Activated T-cell treated with anti-CD3 and anti-CD28 coated beads, Interleukin-2, amount 50 U/mL, for 4 hours (primary cell): ENCODE measurements around the gene CELF2. TPM values are rescaled to one million over a fixed set of nuclear protein-coding genes. Genes with fewer than 3 reads are reported as not detected.

Experiments
- ATAC-seq, 2 donors: fragments of 200-7000 bp; cut with Tn5 transposase; one replicate each; pipeline ENCODE4 v1.10.0; 2021
- DNase-seq: peaks from one replicate; pipeline ENCODE4 v3.0.0-alpha.2; 2020
- H3K27me3 Mint-ChIP-seq: one replicate; pipeline ENCODE4 v1.8.0; 2021; ENCODE audit warnings: low read depth, mixed read lengths
- H3K36me3 Mint-ChIP-seq: one replicate; pipeline ENCODE4 v1.8.0; 2022; ENCODE audit warnings: mixed read lengths; ENCODE audit not compliant: insufficient read depth
- H3K4me1 Mint-ChIP-seq: one replicate; pipeline ENCODE4 v1.8.0; 2021; ENCODE audit warnings: low read depth, mixed read lengths
- H3K4me3 Mint-ChIP-seq: one replicate; pipeline ENCODE4 v1.8.0; 2021; ENCODE audit warnings: mild to moderate bottlenecking, moderate library complexity, mixed read lengths
- H3K9me3 Mint-ChIP-seq: one replicate; pipeline ENCODE4 v1.8.0; 2021; ENCODE audit warnings: mixed read lengths
- total RNA-seq, 3 donors: library from RNA; stranded (reverse); gene quantifications; one replicate each; pipeline ENCODE4 v1.2.1, GENCODE V29; 2021

CELF2 gene
- total RNA-seq, 3 donors from 2014 or later = 112 to 121 (median 113) TPM

DNA sequence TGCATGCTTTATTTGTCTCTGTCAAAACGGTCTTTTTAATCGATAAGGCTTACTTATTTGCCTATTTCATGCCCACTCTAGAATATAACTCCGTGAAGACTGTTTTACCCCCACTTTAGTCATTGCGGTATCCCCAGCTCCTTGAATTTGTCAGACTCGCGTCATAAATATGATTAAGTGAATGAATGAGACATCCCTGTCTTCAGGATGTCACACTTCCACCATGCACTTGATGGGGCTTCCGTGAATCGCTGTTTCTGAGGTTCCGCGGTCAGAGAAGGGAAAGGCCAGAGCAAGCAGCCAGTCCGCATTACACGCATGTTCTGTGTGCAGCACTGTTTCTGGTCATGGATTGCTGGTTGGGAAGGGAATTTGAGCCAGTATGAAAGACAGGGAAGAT is 138.8 kb downstream of the CELF2 start:
- Mint-ChIP-seq H3K4me3 (no peak overlapping the region), H3K4me1 (peaks cover 92% of the 10 kb centered on the region), H3K9me3 (no peaks in the 10 kb centered on the region), H3K27me3 (no peaks in the 10 kb centered on the region), H3K36me3 (no peaks in the 10 kb centered on the region)
- ATAC-seq = peak; percentile 20 to 52
- no peak for DNase-seq

DNA sequence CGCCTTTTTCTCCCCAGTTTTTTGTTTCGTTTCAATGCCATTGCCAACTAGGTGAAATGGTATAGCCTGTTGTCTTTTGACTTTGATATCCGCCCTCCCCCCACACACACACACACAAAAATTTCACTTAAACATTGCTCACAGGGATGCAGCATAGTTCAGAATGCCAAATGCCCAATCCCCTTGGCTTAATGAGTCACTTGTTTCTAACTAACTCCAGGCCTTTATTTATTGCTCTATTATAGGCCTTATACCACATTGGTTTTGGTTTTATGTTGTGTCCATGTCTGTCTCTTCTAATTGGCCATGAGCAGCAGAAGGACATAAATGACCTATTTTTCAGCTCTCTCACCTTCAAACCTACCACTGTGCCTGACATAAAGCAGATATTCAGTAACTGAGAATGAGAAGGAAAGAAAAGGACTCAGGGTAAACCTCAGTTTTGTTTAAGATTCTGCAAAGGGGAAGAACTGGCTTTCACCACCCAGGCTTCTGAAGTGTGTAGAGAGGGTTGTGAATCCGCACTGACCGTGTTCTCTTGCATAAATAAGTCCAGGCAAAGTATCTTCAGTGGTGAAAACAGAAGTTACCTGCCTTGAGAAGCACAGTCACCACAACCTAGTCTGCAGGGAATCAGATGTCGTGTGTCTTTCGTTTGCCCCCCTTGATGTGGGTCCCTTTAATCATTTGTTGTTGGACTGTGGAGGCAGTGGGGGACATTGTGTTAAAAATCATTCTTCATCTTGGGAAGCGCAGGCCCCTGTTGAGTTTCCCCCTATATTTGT is 139.8 kb downstream of the CELF2 start:
- DNase-seq (no peak), ATAC-seq (peak; percentile 38 to 39)
- no peaks in the 10 kb centered on the region for H3K27me3 Mint-ChIP-seq
- H3K4me3 Mint-ChIP-seq = no peak overlapping the region
- H3K4me1 Mint-ChIP-seq = peaks cover 92% of the 10 kb centered on the region
- no peaks in the 10 kb centered on the region for H3K9me3 Mint-ChIP-seq
- H3K36me3 Mint-ChIP-seq = no peaks in the 10 kb centered on the region

DNA sequence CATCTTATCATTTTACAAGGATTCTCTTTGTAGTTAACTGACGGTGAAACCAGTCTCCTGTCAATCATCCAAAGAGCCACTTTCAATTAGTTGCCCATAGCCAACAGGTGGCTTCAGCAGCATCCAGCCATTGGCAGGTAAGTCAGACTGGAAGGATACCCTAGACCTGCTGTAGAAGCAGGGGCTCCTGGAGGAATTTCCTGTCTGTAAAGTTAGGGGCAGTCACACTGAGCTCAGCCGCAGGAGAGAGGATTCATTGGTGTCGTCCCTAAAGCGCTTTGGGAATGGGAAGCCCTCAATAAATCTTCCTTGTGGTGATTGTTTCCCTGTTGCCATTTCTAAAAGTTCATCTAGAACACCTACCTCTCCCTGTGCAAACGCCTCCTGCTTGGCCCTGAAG is 140.4 kb downstream of the CELF2 start:
- Mint-ChIP-seq H3K9me3 (no peaks in the 10 kb centered on the region), H3K4me3 (no peak overlapping the region), H3K4me1 (peaks cover 93% of the 10 kb centered on the region), H3K36me3 (no peaks in the 10 kb centered on the region), H3K27me3 (no peaks in the 10 kb centered on the region)
- DNase-seq = no peak
- ATAC-seq = no peak

DNA sequence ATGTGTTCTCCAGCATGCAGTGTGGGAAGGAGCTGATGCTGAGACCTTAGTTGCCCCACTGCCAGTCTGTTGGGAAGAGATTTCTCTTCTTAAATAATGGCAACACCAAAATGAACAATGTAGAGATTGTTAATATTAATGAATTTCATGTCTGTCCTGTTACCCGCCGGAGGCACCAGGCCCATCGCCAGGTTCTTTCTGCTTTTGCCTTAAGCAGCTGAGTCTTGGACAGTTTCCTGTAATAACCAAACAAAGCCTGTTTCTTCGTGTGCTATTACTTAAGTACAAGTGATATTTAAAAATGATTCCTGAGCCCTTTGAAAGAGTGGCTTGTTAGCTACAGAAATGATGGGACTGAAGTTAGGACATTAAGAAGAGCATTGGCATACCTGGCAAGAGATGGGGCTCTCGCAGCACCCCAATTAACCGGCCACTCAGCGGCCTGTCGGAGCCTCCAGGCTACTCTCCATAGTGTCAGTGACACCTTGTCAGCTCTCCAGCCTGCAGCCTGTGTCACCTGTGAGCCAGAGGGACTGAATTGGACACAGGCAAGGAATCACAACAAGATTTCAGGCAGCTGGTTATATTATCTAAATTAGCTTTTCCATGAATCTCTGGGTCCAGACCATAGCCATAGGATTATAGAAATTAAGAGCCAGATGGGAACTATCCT is 142.0 kb downstream of the CELF2 start:
- DNase-seq (no peak), ATAC-seq (no peak)
- peaks cover 93% of the 10 kb centered on the region for H3K4me1 Mint-ChIP-seq
- no peaks in the 10 kb centered on the region for H3K36me3 Mint-ChIP-seq
- no peaks in the 10 kb centered on the region for H3K27me3 Mint-ChIP-seq
- no peak overlapping the region for H3K4me3 Mint-ChIP-seq
- H3K9me3 Mint-ChIP-seq = no peaks in the 10 kb centered on the region

DNA sequence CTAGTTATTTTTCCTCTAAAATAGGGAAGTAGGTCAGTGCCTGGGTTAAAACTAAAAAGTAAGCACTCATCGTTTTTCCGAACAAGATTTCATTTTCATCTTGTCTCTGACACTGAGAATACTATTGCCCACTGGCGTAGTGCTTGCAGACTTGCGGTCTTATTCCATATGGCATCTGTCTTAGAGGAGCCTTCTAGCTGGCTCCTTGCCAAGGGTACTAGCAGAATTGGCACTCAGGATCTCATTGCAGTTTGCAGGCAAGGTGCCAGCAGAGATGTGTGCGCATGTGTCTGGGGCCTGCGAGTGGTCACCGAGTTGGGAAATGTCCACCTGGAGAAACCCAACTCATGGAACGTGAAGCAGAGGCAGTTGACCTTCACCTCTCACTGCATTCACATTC is 143.4 kb downstream of the CELF2 start:
- H3K27me3 Mint-ChIP-seq = no peaks in the 10 kb centered on the region
- DNase-seq (no peak), ATAC-seq (no peak)
- H3K9me3 Mint-ChIP-seq = no peaks in the 10 kb centered on the region
- H3K4me1 Mint-ChIP-seq = peaks cover 81% of the 10 kb centered on the region
- no peak overlapping the region for H3K4me3 Mint-ChIP-seq
- H3K36me3 Mint-ChIP-seq = no peaks in the 10 kb centered on the region

DNA sequence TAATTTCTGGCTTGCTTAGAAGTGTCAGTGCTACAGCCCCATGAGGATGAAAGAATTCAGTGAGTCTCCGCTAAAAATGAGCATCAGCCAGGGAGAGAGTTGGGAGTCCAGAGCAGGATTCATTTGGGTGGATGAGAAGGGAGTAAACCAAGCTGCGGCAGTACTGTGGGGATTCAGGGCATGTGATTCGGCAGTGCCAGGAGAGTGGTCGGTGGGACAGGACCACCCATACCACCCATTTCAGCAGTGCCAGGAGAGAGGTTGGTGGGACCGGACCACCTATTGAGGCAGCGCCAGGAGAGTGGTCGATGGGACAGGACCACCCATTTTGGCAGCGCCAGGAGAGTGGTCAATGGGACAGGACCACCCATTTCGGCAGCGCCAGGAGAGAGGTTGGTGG is 144.2 kb downstream of the CELF2 start:
- no peaks in the 10 kb centered on the region for H3K9me3 Mint-ChIP-seq

DNA sequence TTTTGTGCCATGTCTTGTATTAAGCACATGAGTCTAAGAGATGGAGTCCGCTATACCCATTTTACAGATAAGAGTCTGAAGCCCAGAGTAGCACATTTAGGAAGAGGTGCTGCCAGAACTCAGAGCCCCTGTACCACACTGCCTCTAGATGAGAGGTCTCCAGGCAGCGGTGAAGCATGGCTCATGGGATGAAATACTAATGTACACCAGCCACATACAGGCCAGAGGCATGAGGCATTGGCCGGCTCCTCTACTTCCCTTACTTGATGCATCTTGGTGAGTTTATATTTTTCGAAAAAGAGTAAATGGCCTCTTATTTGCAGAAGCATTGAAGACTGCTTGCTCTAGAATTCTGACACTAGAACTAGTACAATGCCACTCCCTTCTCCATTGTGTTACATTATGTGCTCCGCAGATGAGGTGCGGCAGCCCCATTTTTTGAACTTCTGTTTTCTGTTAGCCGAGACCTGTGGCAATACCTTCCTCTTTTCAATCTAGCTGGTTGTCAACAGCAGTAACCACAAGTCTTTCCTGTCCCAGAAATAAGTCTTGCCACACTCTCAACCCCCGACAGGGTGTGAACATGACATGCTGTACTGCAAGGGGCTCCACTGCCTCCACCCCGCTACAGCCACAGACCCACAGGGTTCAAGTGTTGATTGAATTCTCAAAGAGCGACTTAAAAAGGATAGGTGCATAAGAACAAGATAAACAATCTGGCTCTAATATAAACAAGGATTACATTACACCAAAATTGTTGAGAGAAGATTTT is 145.3 kb downstream of the CELF2 start:
- ATAC-seq = peak; percentile 44 to 45
- Mint-ChIP-seq H3K9me3 (no peaks in the 10 kb centered on the region), H3K4me3 (no peak overlapping the region), H3K4me1 (peaks cover 68% of the 10 kb centered on the region), H3K27me3 (no peaks in the 10 kb centered on the region), H3K36me3 (peaks cover 10% of the 10 kb centered on the region)
- DNase-seq = peak; percentile 60

More for the DNA sequence above, 144.2 kb downstream of the CELF2 start:
- Mint-ChIP-seq H3K27me3 (no peaks in the 10 kb centered on the region), H3K4me1 (peaks cover 73% of the 10 kb centered on the region), H3K36me3 (peaks cover 4% of the 10 kb centered on the region), H3K4me3 (peak overlapping the region; percentile 27)
- ATAC-seq (no peak), DNase-seq (no peak)

DNA sequence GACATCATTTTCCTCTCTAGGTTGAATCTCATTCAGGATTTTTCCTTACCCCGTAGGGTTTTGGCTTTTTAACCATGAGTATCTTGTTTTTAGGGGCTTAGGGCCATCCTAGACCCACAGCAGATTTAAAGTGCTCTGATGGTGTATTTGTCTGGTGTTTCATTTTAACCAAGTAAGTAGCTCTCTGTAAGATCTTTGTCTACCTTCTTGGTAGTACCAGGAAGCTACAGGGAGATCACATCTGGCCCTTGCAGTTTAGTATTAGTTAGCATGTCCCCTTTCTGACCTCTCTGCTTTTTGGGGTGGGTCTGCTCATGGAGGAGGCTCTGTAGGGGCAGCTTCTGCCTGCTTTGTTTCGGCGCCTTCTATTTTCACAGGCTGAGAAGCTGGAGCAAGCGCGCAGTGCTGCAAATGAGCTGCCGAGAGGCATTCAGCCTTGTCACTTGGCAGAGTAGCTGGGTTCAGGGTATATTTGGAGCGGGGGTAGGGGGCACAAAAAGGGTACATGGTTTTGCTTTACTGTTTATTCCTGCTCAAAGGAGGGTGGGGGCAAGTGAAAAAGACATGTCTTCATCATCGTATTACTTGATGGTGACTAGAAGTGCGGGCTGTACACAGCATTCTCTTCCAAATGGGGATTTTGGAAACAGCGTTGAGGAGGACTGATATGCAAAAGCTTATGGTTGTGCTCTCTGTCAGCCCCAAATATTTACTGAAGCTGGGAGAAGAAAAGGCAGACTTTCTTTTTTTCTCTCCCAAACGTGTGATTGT is 146.3 kb downstream of the CELF2 start:
- Mint-ChIP-seq H3K4me3 (no peak overlapping the region), H3K27me3 (no peaks in the 10 kb centered on the region), H3K9me3 (no peaks in the 10 kb centered on the region), H3K36me3 (peaks cover 10% of the 10 kb centered on the region), H3K4me1 (peaks cover 60% of the 10 kb centered on the region)
- ATAC-seq = no peak
- DNase-seq = no peak

DNA sequence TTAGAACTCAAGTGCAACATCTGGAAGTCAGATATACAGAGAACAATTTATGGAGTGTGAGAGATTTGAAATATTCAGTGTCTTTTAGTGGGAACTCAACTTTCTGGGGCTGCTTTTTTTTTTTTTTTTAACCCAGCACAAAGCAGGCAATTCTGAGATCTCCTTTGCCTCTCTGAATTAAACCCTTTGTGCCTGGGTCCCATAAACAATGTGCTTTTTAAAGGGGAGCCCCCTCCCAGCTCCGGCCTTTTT is 146.8 kb downstream of the CELF2 start:
- ATAC-seq (no peak), DNase-seq (no peak)
- Mint-ChIP-seq H3K4me1 (peaks cover 56% of the 10 kb centered on the region), H3K27me3 (no peaks in the 10 kb centered on the region), H3K4me3 (no peak overlapping the region), H3K36me3 (peaks cover 10% of the 10 kb centered on the region), H3K9me3 (no peaks in the 10 kb centered on the region)

DNA sequence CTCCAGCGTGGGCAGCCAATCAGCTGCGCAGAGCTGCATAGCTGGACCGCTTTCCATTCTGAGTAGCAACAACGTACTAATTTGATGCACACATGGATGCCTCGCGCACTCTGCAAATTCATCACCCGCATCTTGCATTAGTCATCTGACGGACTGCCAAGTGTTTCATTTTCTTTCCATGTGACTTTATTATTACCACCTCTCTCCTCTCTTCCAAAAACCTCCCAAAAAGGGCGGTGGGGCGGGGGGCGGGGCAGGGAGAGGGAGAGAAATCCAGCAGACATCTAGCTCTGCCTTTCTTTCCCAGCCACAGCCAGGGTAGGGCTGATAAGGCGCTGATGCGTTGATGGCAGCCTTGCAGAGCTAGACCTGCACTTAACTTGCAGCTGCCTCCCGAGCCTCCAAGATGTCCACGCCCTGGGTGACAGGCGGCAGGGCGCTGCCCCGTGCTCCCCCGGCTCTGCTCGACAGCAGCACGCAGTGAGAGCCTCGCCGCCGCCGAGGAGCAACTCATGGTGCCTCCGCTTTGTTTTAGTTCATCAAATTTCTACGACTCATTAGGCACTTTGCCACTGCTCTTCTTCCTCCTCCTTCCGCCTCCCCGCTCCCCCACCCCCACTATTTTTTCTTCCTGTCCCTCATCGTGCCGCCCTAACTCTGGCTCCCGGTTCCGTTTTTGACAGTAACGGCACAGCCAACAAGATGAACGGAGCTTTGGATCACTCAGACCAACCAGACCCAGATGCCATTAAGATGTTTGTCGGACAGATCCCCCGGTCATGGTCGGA is 147.3 kb downstream of the CELF2 start:
- Mint-ChIP-seq H3K9me3 (no peaks in the 10 kb centered on the region), H3K36me3 (peaks cover 10% of the 10 kb centered on the region), H3K27me3 (no peaks in the 10 kb centered on the region), H3K4me1 (peaks cover 51% of the 10 kb centered on the region), H3K4me3 (no peak overlapping the region)
- ATAC-seq = peak; percentile 54 to 67
- peak; percentile 53 for DNase-seq

DNA sequence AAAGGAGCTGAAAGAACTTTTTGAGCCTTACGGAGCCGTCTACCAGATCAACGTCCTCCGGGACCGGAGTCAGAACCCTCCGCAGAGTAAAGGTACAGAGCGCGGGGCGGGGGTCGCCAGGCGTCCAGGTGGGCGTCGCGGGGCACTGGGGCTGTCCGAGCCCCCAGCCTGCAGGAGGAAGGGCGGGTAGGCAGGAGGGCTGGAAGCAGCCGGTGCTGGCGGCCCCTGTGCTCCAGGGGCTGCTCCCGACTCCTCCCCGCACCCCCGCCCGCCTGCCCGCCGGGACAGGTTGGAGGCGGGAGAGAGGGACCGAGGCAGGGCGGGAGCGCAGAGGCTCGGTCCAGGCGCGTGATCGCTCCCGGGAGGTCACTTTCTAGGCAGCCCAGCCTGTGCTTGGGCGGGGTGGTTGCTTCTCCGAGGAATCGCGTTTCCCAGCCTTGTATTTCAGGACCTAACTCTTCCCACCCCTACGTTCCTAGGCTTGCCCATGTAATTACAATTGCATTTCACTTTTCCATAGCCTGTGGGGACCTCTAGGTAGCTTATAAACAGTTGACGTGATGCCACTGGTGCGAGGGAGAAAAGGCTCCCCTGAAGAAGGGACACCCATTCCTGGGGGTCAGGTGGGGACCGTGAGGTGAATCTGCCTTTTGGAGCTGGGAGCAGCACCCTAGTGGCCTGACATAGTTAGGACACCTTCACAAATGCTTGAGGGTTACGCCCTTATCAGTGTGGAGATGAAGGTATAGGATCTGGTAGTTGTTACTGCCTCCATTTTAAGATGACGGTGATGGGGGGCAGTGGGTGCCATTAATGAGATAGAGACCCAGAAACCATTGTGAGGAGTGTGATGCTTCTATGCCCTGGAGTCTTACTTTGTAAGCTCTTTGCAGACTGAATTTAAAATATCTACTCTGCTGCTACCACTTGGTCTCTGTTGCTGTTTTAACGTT is 148.2 kb downstream of the CELF2 start:
- peaks cover 10% of the 10 kb centered on the region for H3K36me3 Mint-ChIP-seq
- ATAC-seq = peak; percentile 48 to 56

DNA sequence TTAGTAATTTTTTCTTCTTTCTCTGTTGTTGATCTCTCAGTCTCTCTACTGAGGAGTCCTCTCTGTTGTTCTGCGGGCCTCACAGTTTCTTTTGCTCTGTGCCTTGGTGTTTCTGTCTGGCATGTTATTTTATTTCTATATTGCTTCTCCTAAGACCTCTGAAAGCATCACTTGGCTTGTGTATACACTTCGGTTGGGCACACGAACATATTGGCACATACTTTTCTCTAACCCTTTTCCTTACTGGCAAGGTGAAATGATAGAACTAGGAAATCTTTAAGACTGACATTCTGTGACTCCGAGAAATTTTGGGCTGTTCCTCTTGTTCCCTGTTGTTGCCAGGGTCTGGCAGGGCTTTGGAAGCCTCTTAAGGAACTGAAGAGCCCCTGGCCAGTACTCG is 148.9 kb downstream of the CELF2 start:
- ATAC-seq (no peak), DNase-seq (no peak)
- H3K9me3 Mint-ChIP-seq = no peaks in the 10 kb centered on the region
- H3K27me3 Mint-ChIP-seq = no peaks in the 10 kb centered on the region
- H3K4me1 Mint-ChIP-seq = peaks cover 38% of the 10 kb centered on the region
- H3K36me3 Mint-ChIP-seq = peaks cover 10% of the 10 kb centered on the region
- H3K4me3 Mint-ChIP-seq = no peak overlapping the region

More for the DNA sequence above, 148.2 kb downstream of the CELF2 start:
- no peak overlapping the region for H3K4me3 Mint-ChIP-seq
- DNase-seq = peak; percentile 56
- H3K9me3 Mint-ChIP-seq = no peaks in the 10 kb centered on the region
- no peaks in the 10 kb centered on the region for H3K27me3 Mint-ChIP-seq
- H3K4me1 Mint-ChIP-seq = peaks cover 44% of the 10 kb centered on the region
